Measurements from ENCODE around the gene SMG9.
"Not testable (repeated sequence)": the region's sequence is repeated elsewhere in the genome, so short reads cannot be mapped to it uniquely, and the experiment has no call there.

The SMG9 gene

GRCh38 chr19:43780706-43781525 is 26.2 kb upstream of the SMG9 start, which contains the start of gene KCNN4:
Gene KCNN4 (minus strand): TSS chr19:43780973. CDS start chr19:43780861, 112 bp downstream.
- DNase-seq = peak; percentile 64

GRCh38 chr19:43779820-43780219 is 25.1 kb upstream of the SMG9 start:
- DNase-seq = no peak

GRCh38 chr19:43779147-43779819 is 24.5 kb upstream of the SMG9 start:
- no peak for DNase-seq

GRCh38 chr19:43778651-43779050 is 23.9 kb upstream of the SMG9 start:
- DNase-seq = no peak

GRCh38 chr19:43777163-43777695 is 22.5 kb upstream of the SMG9 start:
- DNase-seq = peak; percentile 79

- no peak for DNase-seq
Observed at GRCh38 chr19:43776286-43776685, 21.5 kb upstream of the SMG9 start.

GRCh38 chr19:43775299-43775890 is 20.6 kb upstream of the SMG9 start:
- DNase-seq = no peak

- not testable (repeated sequence) for DNase-seq
Observed at GRCh38 chr19:43774940-43775258, 20.1 kb upstream of the SMG9 start.

- DNase-seq = peak; percentile 71
Observed at GRCh38 chr19:43774103-43774939, 19.6 kb upstream of the SMG9 start.

GRCh38 chr19:43773725-43774102 is 19.0 kb upstream of the SMG9 start:
- DNase-seq = no peak

- DNase-seq = no peak
Observed at GRCh38 chr19:43769256-43769655, 14.5 kb upstream of the SMG9 start.

GRCh38 chr19:43768273-43769050 is 13.7 kb upstream of the SMG9 start:
- no peak for DNase-seq

- DNase-seq = no peak
Observed at GRCh38 chr19:43767818-43768217, 13.1 kb upstream of the SMG9 start.

- no peak for DNase-seq
Observed at GRCh38 chr19:43767316-43767715, 12.6 kb upstream of the SMG9 start.

GRCh38 chr19:43766755-43767043 is 11.9 kb upstream of the SMG9 start:
- no peak for DNase-seq

GRCh38 chr19:43765109-43765876 is 10.5 kb upstream of the SMG9 start:
- peak; percentile 97 for DNase-seq

GRCh38 chr19:43764684-43765083 is 9.9 kb upstream of the SMG9 start:
- DNase-seq = not testable (repeated sequence)

- DNase-seq = no peak
Observed at GRCh38 chr19:43763473-43763939, 8.7 kb upstream of the SMG9 start.

GRCh38 chr19:43762814-43763213 is 8.1 kb upstream of the SMG9 start:
- no peak for DNase-seq

GRCh38 chr19:43760941-43761340 is 6.2 kb upstream of the SMG9 start:
- peak; percentile 73 for DNase-seq

- peak; percentile 71 for DNase-seq
Observed at GRCh38 chr19:43759515-43759914, 4.8 kb upstream of the SMG9 start.

All from fibroblast of skin of scalp (primary cell).